ENCODE measurements around the gene CHKB. TPM values are rescaled to one million over a fixed set of nuclear protein-coding genes. Genes with fewer than 3 reads are reported as not detected.

The CHKB gene
- total RNA-seq, 4 donors from 2014 or later = 44.7 to 80.3 (median 51.3) TPM

DNA sequence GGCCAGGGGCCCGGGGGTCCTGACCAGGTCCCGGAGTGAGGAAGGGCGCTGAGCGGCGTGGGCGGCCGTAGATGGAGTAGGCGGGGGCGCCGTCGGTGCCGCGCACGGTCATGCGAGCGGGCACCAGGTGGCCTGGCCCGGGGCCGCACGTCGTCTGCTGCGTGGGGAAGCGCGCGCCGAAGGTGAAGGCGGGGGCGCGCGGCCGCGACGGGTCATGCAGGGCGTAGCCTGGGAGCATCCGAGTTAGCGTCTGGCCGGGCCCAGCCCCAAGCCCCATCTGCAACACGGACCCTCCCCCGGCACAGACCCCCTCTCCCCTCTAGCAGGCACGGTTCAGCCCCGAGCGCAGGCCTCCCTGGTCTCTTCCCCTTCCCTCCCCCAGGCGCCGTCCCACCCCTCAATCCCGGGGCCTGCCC is 51.1 kb downstream of the CHKB start:
- TF ChIP-seq, protein P1, sequence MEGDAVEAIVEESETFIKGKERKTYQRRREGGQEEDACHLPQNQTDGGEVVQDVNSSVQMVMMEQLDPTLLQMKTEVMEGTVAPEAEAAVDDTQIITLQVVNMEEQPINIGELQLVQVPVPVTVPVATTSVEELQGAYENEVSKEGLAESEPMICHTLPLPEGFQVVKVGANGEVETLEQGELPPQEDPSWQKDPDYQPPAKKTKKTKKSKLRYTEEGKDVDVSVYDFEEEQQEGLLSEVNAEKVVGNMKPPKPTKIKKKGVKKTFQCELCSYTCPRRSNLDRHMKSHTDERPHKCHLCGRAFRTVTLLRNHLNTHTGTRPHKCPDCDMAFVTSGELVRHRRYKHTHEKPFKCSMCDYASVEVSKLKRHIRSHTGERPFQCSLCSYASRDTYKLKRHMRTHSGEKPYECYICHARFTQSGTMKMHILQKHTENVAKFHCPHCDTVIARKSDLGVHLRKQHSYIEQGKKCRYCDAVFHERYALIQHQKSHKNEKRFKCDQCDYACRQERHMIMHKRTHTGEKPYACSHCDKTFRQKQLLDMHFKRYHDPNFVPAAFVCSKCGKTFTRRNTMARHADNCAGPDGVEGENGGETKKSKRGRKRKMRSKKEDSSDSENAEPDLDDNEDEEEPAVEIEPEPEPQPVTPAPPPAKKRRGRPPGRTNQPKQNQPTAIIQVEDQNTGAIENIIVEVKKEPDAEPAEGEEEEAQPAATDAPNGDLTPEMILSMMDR (IDR thresholded peaks at IDR 0.05; ENCODE audit: low read depth) = no peak

GRCh38 chr22:50530877-50531545 is 51.6 kb downstream of the CHKB start:
- TF ChIP-seq, protein P1 (IDR thresholded peaks at IDR 0.05; ENCODE audit: low read depth) = no peak

DNA sequence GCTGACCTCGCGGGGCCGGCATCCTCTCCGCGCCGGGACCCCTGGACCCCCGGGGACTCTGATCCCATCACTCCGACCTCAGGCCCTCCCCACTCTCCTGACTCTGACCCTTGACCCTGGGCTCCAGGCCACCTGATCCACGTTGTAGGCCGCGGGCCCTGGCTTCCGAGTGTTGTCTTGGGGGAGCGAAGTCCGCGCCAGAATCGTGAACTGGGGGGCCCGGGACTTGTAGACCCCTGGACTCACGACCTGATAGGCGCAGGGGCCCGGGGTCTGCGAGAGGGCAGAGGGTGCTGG is 52.1 kb downstream of the CHKB start:
- TF ChIP-seq, protein P1 (IDR thresholded peaks at IDR 0.05; ENCODE audit: low read depth) = no peak

GRCh38 chr22:50529897-50530579 is 52.6 kb downstream of the CHKB start, which contains the start of gene TYMP:
TSS of gene TYMP (minus strand) at chr22:50530012. CDS start at chr22:50529709, 303 bp downstream.
- TF ChIP-seq, protein P1 (IDR thresholded peaks at IDR 0.05; ENCODE audit: low read depth) = no peak

DNA sequence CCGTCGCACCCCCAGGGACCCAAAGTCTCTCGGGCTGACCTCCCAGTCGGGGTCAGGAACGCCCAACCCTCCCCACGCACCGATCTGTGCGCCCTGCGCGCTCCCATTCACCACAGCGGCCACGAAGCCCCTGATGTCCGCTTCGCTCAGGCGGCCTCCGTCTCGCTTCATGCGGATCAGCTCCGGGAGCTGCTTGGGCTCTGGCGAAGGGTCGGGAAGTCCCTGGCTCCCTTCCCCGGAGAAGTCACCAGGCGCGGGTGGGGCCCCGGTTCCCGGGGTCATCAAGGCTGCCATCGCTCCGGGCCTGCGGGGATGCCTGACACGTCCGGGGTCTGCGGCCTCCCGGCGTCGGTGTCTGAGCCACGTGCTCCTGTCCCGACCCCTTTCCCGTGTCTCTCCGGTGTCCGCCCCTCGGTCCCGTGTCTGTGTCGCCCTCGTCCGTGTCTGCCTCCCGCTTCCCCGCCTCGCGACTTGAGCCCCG is 53.2 kb downstream of the CHKB start:
- TF ChIP-seq, protein P1 (IDR thresholded peaks at IDR 0.05; ENCODE audit: low read depth) = no peak

Other genes with a start within 250 kb of the CHKB start
- 10 to 100 TPM; 23.8 to 86.3 (median 37.0) TPM for gene PPP6R2, start 239.5 kb downstream of the CHKB start, total RNA-seq
- 10 to 100 TPM; 19.9 to 66.1 (median 26.7) TPM for gene SBF1, start 107.8 kb downstream of the CHKB start, total RNA-seq
- gene ADM2, start 101.3 kb downstream of the CHKB start, total RNA-seq = not detected
- gene MIOX, start 96.0 kb downstream of the CHKB start, total RNA-seq = not detected
- 10 to 100 TPM; 24.1 to 76.3 (median 37.0) TPM for gene LMF2, start 75.1 kb downstream of the CHKB start, total RNA-seq
- gene NCAPH2, start 74.6 kb downstream of the CHKB start, total RNA-seq = 10 to 100 TPM; 15.3 to 55.6 (median 27.8) TPM
- gene SCO2, start 57.3 kb downstream of the CHKB start, total RNA-seq = 10 to 100 TPM in 1 of 4 donors, 1 to 10 TPM in 3; 1.5 to 10.7 (median 8.3) TPM
- gene TYMP, start 52.8 kb downstream of the CHKB start, total RNA-seq = 100 to 1,000 TPM in 3 of 4 donors, 10 to 100 TPM in 1; 28.9 to 129 (median 108) TPM
- not detected for gene KLHDC7B, start 37.0 kb downstream of the CHKB start, total RNA-seq
- gene SYCE3, start 19.9 kb downstream of the CHKB start, total RNA-seq = 1 to 10 TPM in 2 of 4 donors, not detected in 2; 2.2 to 3.3 TPM
- 10 to 100 TPM in 2 of 4 donors, 1 to 10 TPM in 2; 7.8 to 20.3 (median 10.8) TPM for gene CPT1B, start 4.4 kb downstream of the CHKB start, total RNA-seq
- 1 to 10 TPM in 1 of 4 donors, under 1 TPM in 2, not detected in 1; 0.19 to 1.1 (median 0.51) TPM for gene MAPK8IP2, start 17.9 kb upstream of the CHKB start, total RNA-seq
- 10 to 100 TPM; 19.9 to 56.1 (median 32.4) TPM for gene ARSA, start 45.3 kb upstream of the CHKB start, total RNA-seq
- gene SHANK3, start 90.0 kb upstream of the CHKB start, total RNA-seq = 10 to 100 TPM in 3 of 4 donors, 1 to 10 TPM in 1; 5.1 to 87.2 (median 15.2) TPM
- gene ACR, start 155.4 kb upstream of the CHKB start, total RNA-seq = 1 to 10 TPM in 2 of 4 donors, not detected in 2; 1.3 to 1.5 TPM
- gene RABL2B, start 200.8 kb upstream of the CHKB start, total RNA-seq = 10 to 100 TPM in 3 of 4 donors, 1 to 10 TPM in 1; 8.8 to 19.4 (median 14.8) TPM